GM18858 (cell line): ENCODE data around the gene ZNF692.
"Not testable (repeated sequence)": the region's sequence is repeated elsewhere in the genome, so short reads cannot be mapped to it uniquely, and the experiment has no call there.

Experiments
- ATAC-seq: cut with Tn5 transposase; IDR thresholded peaks from one replicate; pipeline ENCODE4 v1.9.1; 2021; ENCODE audit not compliant: unreplicated experiment

Gene ZNF692

DNA sequence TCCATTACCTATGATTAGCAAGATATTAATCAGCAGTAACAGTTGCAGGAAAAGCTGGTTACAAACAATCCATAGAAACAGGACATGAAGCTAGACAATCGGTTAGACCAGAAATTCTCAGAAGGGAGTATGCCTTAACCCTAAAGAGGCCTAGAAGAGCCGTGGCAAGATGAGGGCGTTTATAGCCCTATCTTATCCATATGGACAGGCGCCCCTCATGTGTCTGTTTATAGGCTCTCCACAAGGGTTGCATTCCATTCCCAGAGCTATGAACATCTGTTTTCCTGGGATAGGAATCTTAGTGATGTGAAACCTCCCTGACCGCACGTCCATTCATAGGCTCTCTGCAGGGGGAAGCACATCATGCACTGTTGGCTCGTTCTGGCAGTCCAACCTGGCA is 23.5 kb upstream of the ZNF692 start:
- not testable (repeated sequence) for ATAC-seq

DNA sequence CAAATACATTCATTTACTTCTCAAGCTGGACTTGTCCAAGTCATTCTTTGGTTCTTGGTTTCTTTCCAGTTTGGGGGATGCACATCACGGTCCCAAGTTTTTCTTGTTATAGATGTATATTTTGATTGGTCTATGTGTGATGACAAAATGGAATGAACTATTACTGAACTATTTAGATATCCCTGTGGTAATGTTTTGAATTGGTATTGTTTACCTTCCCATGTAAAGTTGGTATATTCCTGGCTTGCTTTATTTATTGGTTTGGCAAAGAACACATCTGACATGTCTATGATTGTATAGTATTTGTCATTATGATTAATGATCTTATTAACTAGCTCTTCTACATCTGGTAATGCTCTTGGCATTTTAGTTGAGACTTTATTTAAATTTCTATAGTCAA is 22.4 kb upstream of the ZNF692 start:
- no peak for ATAC-seq

DNA sequence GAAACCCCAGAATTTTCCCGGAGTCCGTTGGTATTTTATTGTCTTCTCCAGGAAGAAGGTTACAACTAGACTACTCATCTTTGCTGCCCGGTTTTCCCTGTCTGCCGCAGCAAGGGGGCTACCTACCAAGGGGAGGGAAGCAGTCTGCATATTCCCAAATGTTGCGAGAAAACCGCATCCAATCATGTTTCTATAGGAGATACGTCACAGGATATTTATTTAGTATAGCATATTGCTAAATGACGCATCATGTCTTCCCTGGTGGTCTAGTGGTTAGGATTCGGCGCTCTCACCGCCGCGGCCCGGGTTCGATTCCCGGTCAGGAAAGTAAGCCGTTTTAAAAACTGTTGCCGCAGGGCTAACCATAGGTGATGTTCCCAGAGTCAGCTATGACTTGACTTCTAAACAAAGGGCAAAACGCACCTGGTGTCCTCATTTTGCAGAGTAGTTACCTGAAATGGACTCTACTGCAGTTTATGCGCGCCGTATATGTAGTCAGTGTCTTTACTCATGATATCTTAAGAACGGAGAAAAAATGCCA is 15.2 kb upstream of the ZNF692 start:
- peak; percentile 51 for ATAC-seq

DNA sequence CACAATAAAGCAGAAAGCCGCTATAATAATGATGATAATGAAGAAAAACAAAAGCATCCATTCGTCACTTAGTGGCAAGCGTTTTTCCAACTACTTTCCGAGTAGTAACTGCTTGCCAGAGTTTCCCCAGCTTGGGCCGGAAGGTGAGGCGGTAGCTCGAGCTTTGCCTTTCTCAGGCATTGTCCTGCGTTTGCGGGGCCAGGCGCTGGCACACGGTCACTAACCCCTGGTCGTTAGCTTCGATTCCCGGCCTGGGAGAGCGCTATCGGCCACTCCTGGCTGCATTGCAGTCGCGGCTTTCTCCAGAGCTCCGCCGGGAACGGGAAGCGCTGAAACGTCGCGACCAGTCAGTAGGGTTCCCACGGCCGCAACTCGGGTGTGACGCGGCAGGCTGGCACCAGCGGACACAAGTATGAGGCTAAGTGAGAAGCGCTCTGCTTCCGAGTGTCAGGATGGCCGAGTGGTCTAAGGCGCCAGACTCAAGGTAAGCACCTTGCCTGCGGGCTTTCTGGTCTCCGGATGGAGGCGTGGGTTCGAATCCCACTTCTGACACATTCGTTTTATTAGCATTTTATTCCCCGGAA is 14.6 kb upstream of the ZNF692 start:
- ATAC-seq, result peak; percentile 60

DNA sequence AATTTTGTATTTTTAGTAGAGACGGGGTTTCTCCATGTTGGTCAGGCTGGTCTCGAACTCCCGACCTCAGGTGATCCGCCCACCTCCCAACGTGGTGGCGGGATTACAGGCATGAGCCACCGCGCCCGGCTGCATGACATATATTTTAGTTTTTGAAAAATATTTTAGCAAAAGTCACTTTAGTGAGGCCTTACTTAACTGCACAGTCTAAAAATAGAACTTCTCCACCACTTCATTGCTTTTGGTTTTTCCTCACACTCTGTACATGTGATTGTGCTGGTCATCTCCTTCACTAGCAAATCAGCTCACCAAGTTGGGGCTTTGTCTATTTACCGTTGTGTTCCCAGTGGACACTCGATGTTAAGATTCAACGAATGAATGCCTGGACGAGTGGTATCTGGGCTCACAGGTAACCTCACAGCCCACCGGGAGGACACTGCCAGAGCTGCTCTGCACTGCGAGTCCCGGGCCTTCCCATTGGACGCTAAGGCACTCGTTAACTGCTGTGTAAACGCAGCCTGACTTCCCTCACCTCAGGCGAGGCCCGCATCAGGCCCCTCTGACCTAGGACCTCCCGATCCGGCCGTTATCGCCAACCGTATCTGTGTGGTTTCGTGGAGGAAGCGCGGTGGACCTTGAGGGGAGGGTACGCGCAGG is 14.0 kb upstream of the ZNF692 start:
- ATAC-seq, result peak; percentile 22

DNA sequence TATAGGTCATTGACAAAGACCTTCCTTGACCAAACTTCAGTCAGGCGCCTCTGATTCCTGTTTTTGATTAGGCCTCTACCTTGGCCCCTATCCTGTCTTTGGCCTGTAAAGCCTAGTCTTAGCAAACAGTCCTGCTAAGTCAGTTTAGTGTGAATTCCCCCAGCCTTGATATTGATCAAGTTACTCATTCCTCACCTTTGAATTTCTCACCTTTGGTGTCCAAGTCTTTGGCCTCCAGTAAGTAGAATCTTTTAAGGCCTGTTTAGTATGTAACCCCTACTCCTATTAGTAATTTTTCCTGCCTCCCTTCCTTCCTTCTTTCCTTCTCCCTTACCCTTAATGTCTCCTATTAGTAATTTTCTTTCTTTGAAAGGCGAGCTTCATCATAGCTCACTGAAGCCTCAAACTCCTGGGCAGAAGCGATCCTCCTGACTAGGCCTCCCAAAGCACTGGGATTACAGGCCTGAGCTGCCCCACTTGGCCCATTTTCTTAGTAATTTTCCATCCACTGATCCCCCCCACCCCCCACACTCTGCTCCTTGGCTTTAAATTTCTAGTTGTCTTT is 13.0 kb upstream of the ZNF692 start:
- ATAC-seq, result no peak

DNA sequence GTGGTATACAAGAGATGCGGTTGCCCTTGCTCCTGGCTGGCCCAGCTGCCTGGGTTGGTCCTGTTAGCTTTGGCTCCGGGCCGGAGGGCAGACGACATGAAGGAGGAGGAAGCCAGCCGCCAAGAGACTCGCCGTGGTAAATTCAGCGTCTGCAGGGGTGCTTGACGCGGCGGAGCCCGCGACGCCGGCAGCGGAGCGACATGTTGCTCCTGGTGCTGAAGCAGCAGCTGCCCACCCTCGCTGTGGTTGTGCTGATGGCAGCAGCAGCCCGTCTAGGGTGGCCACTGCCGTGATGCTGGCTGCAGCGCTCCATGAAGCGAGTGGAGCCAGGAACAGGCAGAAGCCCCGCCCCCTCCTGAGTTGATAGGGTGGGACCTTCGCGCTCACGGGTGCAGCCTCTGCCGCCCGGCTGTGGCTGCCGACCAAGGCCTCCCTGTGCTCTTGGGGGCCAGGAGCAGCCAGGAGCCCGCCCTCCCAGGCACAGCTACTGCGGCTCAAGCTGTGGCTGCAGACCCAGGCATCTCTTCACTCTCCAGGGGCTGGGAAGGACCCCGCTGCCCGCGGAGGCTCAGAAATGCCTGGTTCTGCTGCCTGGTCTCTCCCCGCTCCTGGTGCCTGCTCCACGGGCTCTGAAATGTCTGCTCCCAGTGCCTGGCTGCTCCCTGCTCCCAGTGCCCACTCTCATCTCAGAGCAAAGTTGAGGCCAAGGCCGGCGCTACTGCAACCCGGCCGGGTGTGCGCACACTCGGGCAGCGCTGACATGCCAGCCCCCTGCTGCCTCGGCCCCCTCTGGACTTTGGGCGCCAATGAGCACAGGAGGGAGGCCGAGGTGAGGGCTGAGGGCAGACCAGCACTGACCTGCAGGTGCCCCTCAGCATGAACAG is 4.4 kb upstream of the ZNF692 start:
- ATAC-seq, result peak; percentile 44

DNA sequence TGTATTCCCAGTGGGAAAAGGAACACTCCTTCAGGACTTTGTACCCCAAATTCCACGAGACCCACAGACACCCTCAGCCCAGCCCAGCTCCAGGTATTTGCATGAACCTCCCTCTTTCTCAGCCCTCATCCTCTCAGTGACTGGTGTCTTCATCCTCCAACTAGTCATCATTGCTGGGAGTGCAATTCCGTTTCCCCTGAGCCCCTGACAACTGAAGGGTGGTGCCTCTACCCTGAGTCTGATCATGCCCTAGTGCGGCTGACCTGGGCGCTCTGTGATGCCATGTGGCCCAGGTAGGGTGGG is 3.8 kb upstream of the ZNF692 start:
- peak; percentile 0 for ATAC-seq

DNA sequence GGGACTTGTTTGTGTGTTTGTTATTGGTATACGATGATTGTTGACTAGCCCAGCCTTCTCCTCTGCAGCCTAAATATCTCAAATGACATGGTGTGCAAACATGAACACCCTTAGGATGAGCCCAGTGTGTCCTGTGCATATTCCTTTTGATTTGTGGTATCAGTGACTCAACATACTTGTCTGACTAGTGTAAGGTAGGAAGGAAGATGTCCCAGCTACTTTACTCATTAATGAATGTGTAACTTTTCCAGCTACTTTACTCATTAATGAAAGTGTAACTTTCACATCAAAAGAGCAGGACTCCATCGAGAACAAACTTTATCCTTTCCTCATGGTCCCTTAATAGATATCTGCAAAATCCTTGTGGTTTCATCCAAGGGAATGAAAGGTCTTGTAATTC is 2.7 kb upstream of the ZNF692 start:
- ATAC-seq, result no peak

DNA sequence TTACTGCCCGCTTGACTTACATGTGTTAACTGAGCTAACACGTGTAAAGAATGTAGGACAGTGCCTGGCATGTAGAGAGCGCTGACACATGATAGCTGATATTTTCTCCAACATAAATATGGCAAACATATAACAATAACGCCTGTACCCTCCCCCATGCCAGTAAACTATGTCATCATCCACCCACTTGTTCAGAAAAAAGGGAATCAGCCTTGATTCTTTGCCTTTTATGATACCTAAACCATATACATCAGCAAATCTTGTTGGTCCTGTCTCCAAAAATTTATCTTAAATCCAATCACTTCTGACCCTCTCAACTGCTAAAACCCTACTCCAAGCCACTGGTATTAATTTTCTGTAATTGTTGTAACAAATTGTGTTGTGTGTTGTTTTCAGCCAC is 1.1 kb upstream of the ZNF692 start:
- ATAC-seq, result no peak

DNA sequence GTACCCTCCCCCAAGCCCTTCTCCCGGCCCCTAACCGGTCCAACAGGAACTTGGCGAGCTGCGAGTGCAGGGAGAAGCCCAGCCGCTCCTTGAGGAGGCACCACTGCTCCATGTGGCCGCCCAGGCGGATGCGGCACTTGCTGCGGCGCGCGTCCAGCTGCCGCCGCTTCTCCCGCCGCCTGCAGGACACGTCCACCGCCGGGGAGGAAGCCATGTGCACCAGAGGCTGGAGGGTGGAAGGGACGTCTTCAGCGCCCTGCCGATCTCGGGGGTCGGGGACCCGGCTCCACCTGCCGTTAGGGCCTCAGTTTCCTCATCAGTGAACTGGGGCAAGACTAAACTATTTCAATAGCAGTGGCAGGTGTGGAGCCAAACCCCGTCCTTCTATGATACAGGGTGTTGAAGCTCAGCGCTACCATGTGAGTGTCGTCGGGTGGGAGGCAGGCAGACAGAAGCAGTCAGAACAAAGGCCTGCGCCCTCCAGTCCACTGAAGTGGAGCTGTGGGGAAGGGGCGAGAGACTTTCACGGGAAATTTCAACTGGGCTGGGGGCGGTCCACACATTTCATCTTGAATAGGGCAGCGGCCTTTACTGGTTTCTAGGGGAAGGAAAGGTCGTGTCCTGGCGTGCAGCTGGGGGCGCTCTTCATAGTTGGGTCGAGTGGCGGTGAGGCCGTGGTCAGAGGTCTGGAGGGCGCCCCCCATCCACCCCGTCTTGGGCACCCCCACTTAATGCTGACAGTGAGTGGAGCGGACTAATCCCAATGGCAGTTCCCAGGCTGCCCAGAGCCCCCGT is 592 bp downstream of the ZNF692 start:
- ATAC-seq, result peak; percentile 19

DNA sequence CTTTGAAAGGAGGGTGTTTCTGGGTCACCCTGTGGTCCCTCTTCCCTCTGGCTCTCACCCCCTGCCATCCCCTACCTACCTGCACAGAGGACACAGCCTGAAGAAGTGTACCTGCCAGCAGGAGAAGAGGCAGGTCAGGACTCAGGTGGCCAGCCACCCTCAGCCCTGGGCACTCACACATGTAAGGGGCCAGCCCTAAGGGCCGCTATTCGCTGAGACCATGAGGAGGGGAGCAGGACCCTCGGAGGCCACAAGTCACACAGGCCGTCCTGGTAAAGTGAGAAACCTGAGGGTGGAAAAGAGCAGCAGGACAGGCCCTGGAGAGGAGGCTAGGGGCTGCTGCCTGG is 1.2 kb downstream of the ZNF692 start:
- ATAC-seq, result no peak

DNA sequence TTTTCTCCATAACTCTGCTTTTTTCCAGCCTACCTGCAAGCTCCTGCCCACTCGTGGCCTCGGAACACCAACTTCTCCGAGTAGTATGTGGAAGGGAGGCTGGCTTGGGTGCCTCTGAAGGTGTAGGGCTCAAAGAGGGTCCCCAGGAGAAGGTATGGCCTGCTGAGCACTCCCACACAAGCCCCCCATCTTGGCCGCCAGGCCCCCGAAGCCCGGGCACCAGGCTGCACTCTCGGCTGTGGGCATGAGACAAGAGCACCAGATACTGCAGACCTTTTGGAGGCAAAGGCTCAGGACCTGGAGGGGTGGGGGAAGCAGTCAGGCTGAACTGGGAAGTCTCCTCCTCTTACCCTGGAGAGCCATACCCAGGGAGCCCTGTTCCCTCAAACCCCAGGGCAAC is 1.7 kb downstream of the ZNF692 start:
- ATAC-seq, result no peak

DNA sequence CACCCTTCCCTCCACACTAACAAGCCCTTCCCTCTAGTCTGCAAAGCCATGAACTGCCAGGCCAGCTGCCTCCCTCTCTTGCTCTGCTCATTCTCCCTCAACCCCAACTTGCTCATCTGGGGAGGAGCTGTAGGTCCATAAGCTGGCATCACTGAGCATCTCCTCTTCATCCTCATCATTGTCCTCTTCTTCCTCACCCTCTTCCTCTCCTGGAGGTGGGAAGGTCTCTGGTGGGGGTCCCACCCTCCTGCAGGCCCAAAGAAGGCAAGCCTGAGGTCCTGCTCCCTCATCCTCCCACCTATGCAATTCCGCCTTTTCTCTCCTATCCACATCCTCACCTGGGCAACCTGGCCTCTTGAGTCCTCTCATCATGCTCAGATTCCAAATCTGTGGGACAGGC is 2.7 kb downstream of the ZNF692 start:
- ATAC-seq, result no peak

DNA sequence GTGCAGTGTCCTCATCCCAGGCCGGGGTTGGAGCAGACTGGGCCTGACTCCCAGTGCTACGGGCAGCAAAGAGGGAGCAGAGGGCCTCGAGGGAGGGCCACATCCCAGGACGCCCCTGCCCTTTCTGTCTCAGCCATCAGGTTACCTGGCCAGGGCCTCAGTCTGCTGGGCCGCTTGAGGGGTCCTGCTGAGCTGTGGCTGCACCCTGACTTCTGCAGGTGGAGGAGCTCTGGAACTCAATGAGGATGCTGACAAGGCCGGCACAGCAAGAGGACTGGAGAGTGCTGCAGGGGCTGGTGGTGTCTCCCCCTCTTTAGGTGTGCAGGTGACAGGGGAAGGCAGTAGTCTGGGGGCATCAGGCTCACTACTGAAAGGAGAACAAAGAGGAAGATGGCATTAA is 3.3 kb downstream of the ZNF692 start:
- ATAC-seq, result no peak

DNA sequence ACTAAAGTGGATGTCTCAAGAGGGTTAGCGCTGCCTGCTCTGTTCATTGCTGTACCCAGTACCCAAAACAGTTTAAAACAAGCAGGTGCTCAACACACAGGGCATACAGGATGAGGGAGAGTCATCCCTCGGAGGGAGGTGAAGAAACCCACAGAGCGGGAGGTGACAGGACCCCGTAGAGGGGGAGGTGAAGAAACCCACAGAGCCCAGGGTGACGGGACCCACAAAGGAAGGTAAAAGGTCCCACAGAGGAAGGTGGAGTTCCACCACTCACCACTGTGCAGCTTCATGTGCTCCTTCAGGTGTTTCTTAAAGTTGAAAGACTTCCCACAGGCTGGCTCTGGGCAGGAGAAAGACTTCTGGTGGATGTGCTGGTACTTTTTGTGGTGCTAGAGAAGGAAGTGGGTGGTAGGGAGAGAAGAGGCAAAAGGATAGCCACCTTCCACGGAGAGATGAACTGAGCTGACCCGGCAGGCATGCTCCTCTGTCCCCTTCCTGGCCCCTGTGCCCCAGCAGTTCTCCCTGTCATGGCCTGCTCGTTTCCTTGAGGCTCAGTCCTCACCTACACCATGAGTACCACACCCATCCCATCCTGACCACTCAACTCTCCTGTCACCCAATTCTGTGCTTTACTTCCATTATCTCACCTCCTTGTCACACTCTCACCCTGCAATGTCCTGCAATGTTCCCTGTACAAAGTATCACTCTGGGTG is 5.1 kb downstream of the ZNF692 start:
- ATAC-seq, result no peak

DNA sequence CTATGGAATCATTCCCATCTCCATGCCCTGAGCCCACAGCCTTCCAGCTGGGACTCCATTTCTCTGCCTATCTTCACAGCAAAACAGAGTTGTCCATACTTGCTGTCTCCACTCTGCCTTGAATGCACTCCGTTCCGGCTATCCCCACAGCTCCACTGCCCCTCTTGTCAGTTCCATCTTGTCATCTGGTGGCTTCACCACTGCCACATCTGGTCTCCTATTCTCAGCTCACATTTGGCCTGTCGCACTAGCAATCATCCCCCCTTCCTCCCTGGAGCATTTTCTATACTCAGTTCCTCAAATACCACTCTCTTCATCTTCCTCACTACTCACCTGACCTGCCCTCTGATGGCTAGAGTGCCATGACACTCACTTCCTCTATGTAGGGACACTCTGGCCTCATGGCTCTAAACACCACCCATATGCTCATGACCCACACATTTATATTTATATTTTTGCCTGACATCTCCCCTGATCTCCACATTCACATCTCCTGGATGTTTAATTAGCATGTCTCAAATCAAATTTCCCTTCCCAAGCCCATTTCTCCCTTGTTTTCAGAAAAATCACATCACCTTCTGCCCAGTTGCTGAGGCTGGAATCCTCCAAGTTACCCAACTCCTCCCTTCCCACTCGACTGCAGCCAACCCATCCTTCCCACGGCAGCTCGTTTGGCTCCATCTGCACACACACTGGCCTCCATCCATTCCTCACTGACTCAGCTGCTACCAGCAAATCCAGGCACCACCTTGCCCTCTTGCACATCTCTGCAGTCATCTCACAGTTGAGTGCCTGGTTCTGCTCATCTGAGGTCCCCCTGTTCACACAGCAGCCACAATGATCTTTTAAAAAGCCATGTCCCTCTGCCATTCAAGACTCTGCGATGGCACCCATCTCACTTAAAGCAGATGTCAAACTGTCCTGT is 6.1 kb downstream of the ZNF692 start:
- peak; percentile 36 for ATAC-seq

DNA sequence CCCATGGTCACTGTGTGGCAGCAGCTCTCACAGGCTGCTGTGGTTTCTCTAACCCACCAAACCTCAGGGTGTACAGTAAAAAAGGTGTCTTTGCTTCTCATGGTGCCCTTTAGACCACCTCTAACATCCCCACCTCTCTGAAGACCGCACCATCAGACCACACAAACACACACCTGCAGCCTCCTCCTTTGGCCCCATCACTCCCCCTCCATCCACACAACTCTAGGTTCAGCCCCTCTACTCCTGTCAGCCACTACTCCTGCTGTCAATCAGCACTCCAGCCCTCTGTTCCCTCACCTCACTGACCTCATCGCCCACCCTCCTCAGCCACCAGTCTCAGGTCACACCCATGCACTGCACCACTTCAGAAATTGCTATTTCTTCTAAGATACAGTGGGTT is 7.5 kb downstream of the ZNF692 start:
- ATAC-seq, result no peak

DNA sequence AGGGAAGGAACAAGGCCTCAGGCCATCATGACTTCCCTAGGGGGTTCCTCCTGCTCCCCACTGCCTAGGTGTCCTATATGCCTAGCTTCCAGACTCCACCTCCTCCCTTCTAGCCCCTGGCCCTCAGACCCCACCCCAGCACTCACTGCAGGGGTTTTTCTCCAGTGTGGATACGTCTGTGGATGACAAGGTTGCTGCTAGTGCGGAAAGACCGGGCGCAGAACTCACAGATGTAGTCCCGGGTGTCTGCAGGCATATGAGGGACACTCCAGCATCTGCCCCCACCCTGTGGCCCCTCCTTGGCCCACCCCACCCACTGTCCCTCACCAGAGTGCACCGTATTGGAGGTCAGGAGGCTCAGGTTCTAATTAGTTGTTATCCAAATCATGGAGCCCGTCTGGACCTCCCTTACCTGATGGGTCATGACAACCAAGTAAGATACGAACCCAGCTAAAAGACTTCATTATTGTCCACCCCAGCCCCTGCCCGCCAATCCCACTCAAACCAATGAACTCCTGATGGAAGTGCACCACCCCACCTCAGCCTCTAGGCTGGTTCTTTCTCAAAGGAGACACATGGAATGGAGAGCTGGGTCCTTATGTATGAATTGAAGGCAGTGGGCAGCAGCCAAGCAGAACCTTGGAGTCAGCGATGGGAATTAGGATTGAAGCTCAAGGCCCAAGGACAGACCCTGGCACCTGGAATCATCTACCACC is 8.2 kb downstream of the ZNF692 start:
- no peak for ATAC-seq
